ENCODE data around the gene TNFAIP2.

GRCh38 chr14:103090481-103091020 is 32.7 kb upstream of the TNFAIP2 start:
- no peak for TF ChIP-seq CTCF (conservative IDR thresholded peaks at IDR 0.05; ENCODE audit: low read length)
- no peak for TF ChIP-seq EZH2phosphoT487 (IDR thresholded peaks at IDR 0.05; ENCODE audit: borderline replicate concordance, low read depth, low read length)
